Fibroblast of pulmonary artery (primary cell): ENCODE results near the gene CAGE1.
A peak's percentile ranks its signal among the peaks of the same experiment; 100 is the strongest.

Experiments used
- DNase-seq: peaks from one replicate; pipeline ENCODE4 v3.0.0-alpha.2; 2010; ENCODE audit warnings: low read depth
- H3K4me3 ChIP-seq: replicated peaks from 2 replicates; pipeline ENCODE4 v1.5.1; 2011; ENCODE audit warnings: low read depth, mild to moderate bottlenecking, control low read depth, low read length, moderate library complexity
- TF ChIP-seq, protein P1 (sequence below): IDR thresholded peaks from 2 replicates; pipeline ENCODE4 v1.5.1; 2011; ENCODE audit warnings: mild to moderate bottlenecking, control low read depth, low read length, inconsistent platforms; ENCODE audit errors: missing control alignments

CAGE1 gene

GRCh38 chr6:7296602-7297001 is 92.9 kb downstream of the CAGE1 start:
- DNase-seq, result no peak
- H3K4me3 ChIP-seq, result no peak overlapping the region
- TF ChIP-seq, protein P1, sequence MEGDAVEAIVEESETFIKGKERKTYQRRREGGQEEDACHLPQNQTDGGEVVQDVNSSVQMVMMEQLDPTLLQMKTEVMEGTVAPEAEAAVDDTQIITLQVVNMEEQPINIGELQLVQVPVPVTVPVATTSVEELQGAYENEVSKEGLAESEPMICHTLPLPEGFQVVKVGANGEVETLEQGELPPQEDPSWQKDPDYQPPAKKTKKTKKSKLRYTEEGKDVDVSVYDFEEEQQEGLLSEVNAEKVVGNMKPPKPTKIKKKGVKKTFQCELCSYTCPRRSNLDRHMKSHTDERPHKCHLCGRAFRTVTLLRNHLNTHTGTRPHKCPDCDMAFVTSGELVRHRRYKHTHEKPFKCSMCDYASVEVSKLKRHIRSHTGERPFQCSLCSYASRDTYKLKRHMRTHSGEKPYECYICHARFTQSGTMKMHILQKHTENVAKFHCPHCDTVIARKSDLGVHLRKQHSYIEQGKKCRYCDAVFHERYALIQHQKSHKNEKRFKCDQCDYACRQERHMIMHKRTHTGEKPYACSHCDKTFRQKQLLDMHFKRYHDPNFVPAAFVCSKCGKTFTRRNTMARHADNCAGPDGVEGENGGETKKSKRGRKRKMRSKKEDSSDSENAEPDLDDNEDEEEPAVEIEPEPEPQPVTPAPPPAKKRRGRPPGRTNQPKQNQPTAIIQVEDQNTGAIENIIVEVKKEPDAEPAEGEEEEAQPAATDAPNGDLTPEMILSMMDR, result no peak

DNA sequence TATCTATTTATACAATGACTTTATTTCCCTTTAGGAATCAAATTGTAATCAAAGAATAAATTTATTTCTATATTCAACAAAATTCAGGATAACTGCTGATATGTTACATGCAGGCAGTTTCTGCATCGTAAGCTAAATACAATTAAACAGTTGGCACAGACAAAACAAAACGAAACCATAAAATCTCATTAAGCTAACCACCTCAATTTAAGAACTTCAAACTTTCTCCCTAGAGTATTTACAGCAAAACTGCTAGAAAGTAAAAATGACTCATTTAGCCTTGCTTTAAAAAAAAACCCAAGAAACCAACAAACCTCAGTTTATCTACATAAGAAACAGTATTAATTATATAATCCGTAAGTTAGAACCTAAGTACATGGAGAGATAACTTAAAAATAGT is 93.6 kb downstream of the CAGE1 start:
- DNase-seq, result no peak
- no peak overlapping the region for H3K4me3 ChIP-seq
- TF ChIP-seq, protein P1, result no peak

DNA sequence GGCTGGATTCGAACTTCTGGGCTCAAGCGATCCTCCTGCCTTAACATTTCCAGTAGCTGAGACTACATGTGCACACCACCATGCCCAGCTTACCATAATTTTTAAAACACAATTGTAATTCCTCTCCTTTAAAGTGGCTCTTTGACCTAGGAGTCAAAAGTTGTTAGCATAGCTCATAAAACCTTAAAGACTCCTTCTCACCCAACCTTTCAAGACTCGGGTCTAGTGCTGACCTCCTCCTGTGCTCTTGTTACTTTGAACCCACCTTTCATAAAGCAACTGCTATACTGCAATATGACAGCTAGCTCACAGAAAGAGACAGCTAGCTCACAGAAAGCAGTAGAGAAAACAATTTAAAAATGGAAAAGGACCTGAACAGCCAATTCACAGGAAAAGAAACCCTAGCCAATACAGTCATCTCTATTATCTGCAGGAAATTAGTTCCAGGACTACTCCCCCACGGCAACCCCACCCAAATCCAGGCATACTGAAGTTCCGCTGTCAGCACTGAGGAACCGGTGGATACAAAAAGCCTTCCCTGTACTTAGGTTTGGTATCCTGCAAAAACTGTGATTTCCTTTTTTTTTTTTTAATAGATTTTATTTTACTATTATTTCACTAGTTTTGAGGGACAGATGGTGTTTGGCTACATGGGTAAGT is 96.8 kb downstream of the CAGE1 start:
- DNase-seq, result peak; percentile 56
- no peak overlapping the region for H3K4me3 ChIP-seq
- TF ChIP-seq, protein P1, result no peak

- TF ChIP-seq, protein P1, result no peak
- DNase-seq, result no peak
- no peak overlapping the region for H3K4me3 ChIP-seq
Measured at GRCh38 chr6:7290079-7290478, 99.5 kb downstream of the CAGE1 start.

DNA sequence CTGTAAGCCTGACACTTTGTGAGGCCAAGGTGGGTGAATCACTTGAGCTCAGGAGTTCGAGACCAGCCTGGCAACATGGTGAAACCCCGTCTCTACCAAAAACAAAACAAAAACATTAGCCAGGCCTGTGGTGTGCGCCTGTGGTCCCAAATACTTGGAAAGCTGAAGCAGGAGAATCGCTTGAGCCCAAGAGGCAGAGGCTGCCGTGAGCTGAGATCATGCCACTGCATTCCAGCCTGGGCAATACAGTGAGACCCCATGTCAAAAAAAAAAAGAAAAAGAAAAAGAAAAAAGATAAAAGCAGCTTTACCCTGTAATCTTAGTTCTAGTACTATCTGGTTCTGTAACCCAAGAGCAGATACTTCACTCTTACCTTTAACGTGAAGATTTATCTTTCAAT is 104.1 kb downstream of the CAGE1 start:
- H3K4me3 ChIP-seq, result no peak overlapping the region
- DNase-seq, result no peak
- TF ChIP-seq, protein P1, result no peak

GRCh38 chr6:7283676-7284075 is 105.9 kb downstream of the CAGE1 start:
- DNase-seq, result no peak
- TF ChIP-seq, protein P1, result no peak
- no peak overlapping the region for H3K4me3 ChIP-seq
